ENCODE measurements around the gene DENND1B.

DNA sequence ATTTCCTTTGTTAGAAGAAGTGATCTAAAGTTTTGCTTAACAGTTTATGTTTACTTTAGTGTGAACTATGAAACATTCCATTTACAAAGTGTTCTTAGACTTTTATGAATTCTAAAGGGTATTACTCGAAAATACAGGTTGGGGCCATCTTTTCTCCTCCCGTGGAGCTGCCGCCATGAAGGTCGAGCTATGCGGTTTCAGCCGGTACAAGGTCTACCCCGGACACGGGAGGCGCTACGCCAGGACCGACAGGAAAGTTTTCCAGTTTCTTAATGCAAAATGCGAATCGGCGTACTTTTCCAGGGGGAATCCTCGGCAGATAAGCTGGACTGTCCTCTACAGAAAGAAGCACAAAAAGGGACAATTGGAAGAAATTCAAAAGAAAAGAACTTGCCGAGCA lies 39.8 kb downstream of the DENND1B start:
- TF ChIP-seq, protein P1, sequence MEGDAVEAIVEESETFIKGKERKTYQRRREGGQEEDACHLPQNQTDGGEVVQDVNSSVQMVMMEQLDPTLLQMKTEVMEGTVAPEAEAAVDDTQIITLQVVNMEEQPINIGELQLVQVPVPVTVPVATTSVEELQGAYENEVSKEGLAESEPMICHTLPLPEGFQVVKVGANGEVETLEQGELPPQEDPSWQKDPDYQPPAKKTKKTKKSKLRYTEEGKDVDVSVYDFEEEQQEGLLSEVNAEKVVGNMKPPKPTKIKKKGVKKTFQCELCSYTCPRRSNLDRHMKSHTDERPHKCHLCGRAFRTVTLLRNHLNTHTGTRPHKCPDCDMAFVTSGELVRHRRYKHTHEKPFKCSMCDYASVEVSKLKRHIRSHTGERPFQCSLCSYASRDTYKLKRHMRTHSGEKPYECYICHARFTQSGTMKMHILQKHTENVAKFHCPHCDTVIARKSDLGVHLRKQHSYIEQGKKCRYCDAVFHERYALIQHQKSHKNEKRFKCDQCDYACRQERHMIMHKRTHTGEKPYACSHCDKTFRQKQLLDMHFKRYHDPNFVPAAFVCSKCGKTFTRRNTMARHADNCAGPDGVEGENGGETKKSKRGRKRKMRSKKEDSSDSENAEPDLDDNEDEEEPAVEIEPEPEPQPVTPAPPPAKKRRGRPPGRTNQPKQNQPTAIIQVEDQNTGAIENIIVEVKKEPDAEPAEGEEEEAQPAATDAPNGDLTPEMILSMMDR (IDR thresholded peaks at IDR 0.05; ENCODE audit: borderline replicate concordance, extremely low read depth, low read length, poor library complexity, severe bottlenecking) = no peak
- no peak for TF ChIP-seq EZH2 (IDR thresholded peaks at IDR 0.05; ENCODE audit: borderline replicate concordance, low read depth, low read length, severe bottlenecking)
